Endodermal cell (in vitro differentiated cells): Measurements from ENCODE around the gene SLC47A1. TPM values are rescaled to one million over a fixed set of nuclear protein-coding genes. Genes with fewer than 3 reads are reported as not detected.
"Not testable (repeated sequence)": the region's sequence is repeated elsewhere in the genome, so short reads cannot be mapped to it uniquely, and the experiment has no call there.

Source experiments
- DNase-seq: peaks from one replicate; pipeline ENCODE4 v3.0.0-alpha.2; 2017
- H3K27ac ChIP-seq: 2 replicates; pipeline ENCODE4 v1.5.1; 2013; ENCODE audit warnings: mild to moderate bottlenecking, low read depth, low read length, moderate library complexity
- H3K27me3 ChIP-seq: 2 replicates; pipeline ENCODE4 v1.6.1; 2013; ENCODE audit warnings: mild to moderate bottlenecking, low read length, moderate library complexity; ENCODE audit not compliant: insufficient read depth, control insufficient read depth, poor library complexity, severe bottlenecking
- H3K36me3 ChIP-seq: 2 replicates; pipeline ENCODE4 v1.7.0; 2013; ENCODE audit warnings: mild to moderate bottlenecking, low read length, moderate library complexity; ENCODE audit not compliant: control insufficient read depth, insufficient read depth
- H3K4me1 ChIP-seq: one replicate; pipeline ENCODE4 v1.7.0; 2013; ENCODE audit warnings: low read length; ENCODE audit not compliant: control insufficient read depth, insufficient read depth
- H3K4me3 ChIP-seq: 2 replicates; pipeline ENCODE4 v1.5.1; 2013; ENCODE audit warnings: mild to moderate bottlenecking, low read length, moderate library complexity
- H3K9ac ChIP-seq: 2 replicates; pipeline ENCODE4 v1.6.1; 2013; ENCODE audit warnings: mild to moderate bottlenecking, low read length, moderate library complexity; ENCODE audit not compliant: poor library complexity, severe bottlenecking; ENCODE audit errors: extremely low read depth
- H3K9me3 ChIP-seq: 2 replicates; pipeline ENCODE4 v1.6.1; 2013; ENCODE audit warnings: mild to moderate bottlenecking, low read length, moderate library complexity; ENCODE audit not compliant: control insufficient read depth
- H3K27ac Mint-ChIP-seq: 2 replicates; pipeline ENCODE4 v1.8.0; 2020; ENCODE audit warnings: mixed read lengths
- H3K27me3 Mint-ChIP-seq: 2 replicates; pipeline ENCODE4 v1.8.0; 2021; ENCODE audit warnings: mild to moderate bottlenecking, mixed read lengths; ENCODE audit not compliant: insufficient read depth
- H3K36me3 Mint-ChIP-seq: 2 replicates; pipeline ENCODE4 v1.8.0; 2020; ENCODE audit warnings: low read depth, mixed read lengths
- H3K4me1 Mint-ChIP-seq: 2 replicates; pipeline ENCODE4 v1.8.0; 2020; ENCODE audit warnings: mixed read lengths
- H3K4me3 Mint-ChIP-seq: 2 replicates; pipeline ENCODE4 v1.8.0; 2020; ENCODE audit warnings: mild to moderate bottlenecking, moderate library complexity, mixed read lengths
- H3K9me3 Mint-ChIP-seq: 2 replicates; pipeline ENCODE4 v1.8.0; 2020; ENCODE audit warnings: mild to moderate bottlenecking, mixed read lengths
- WGBS, 2 experiments: methylation state at CpG; one replicate each; pipeline versions ENCODE4 v1.1.5 to v1.1.7; 2013; ENCODE audit warnings: missing lambda C conversion rate in 2 of 2, mixed read lengths in 1 of 2; ENCODE audit not compliant: insufficient coverage in 1 of 2, insufficient read length in 1 of 2; 5-methylcytosine and 5-hydroxymethylcytosine counted together
- total RNA-seq, 2 donors: library from RNA; stranded (reverse); fragmentation: NEBNext Ultra II Directional in 1 of 2; extraction: Animal tissue kit (Norgen Biotek cat#: 25700) in 1 of 2; gene quantifications; 2 replicates in 1 of 2; 3 replicates in 1 of 2; pipeline ENCODE4 v1.2.1, GENCODE V29; 2021
- TF ChIP-seq, protein P1 (sequence below): fragments of 200-600 bp; sonication (generic); conservative IDR thresholded peaks from 2 replicates; pipeline ENCODE4 v1.5.0; 2021; ENCODE audit warnings: antibody characterized with exemption, mild to moderate bottlenecking

The SLC47A1 gene
- total RNA-seq, 2 donors from 2014 or later, result 2.5 to 3.1 TPM

GRCh38 chr17:19502517-19502916 is 31.1 kb upstream of the SLC47A1 start:
- Mint-ChIP-seq H3K27ac (no peak overlapping the region), H3K4me1 (peaks cover 8% of the 10 kb centered on the region), H3K36me3 (no peaks in the 10 kb centered on the region), H3K4me3 (no peak overlapping the region), H3K9me3 (no peaks in the 10 kb centered on the region), H3K27me3 (no peaks in the 10 kb centered on the region)
- no peak for DNase-seq
- TF ChIP-seq, protein P1, sequence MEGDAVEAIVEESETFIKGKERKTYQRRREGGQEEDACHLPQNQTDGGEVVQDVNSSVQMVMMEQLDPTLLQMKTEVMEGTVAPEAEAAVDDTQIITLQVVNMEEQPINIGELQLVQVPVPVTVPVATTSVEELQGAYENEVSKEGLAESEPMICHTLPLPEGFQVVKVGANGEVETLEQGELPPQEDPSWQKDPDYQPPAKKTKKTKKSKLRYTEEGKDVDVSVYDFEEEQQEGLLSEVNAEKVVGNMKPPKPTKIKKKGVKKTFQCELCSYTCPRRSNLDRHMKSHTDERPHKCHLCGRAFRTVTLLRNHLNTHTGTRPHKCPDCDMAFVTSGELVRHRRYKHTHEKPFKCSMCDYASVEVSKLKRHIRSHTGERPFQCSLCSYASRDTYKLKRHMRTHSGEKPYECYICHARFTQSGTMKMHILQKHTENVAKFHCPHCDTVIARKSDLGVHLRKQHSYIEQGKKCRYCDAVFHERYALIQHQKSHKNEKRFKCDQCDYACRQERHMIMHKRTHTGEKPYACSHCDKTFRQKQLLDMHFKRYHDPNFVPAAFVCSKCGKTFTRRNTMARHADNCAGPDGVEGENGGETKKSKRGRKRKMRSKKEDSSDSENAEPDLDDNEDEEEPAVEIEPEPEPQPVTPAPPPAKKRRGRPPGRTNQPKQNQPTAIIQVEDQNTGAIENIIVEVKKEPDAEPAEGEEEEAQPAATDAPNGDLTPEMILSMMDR, result no peak
- no peaks in the 10 kb centered on the region for H3K4me1 ChIP-seq
- no peak overlapping the region for H3K4me3 ChIP-seq
- no peaks in the 10 kb centered on the region for H3K9me3 ChIP-seq
- H3K36me3 ChIP-seq, result no peaks in the 10 kb centered on the region
- no peak overlapping the region for H3K9ac ChIP-seq
- no peak overlapping the region for H3K27ac ChIP-seq
- H3K27me3 ChIP-seq, result no peaks in the 10 kb centered on the region
- WGBS, 2 experiments, result 87 to 89% methylated on average over 7 to 9 of the region's 9 CpGs

- not testable (repeated sequence) for H3K4me1 Mint-ChIP-seq, H3K36me3 Mint-ChIP-seq, H3K9me3 Mint-ChIP-seq, H3K27ac ChIP-seq, H3K36me3 ChIP-seq, H3K4me3 Mint-ChIP-seq, DNase-seq, H3K4me3 ChIP-seq, H3K27ac Mint-ChIP-seq, H3K27me3 Mint-ChIP-seq, H3K9me3 ChIP-seq, H3K4me1 ChIP-seq, H3K9ac ChIP-seq, H3K27me3 ChIP-seq
- WGBS, 2 experiments, result no CpG with 5 or more reads among the region's 4 CpGs
Observed at GRCh38 chr17:19505561-19505960, 28.1 kb upstream of the SLC47A1 start.

- H3K4me3 ChIP-seq, result peak overlapping the region; percentile 84
- WGBS, 2 experiments, result 0 to 1% methylated on average over 9 to 60 of the region's 60 CpGs
- Mint-ChIP-seq H3K27me3 (no peaks in the 10 kb centered on the region), H3K36me3 (no peaks in the 10 kb centered on the region), H3K9me3 (no peaks in the 10 kb centered on the region), H3K4me1 (peaks cover 6% of the 10 kb centered on the region), H3K27ac (peak overlapping the region; percentile 89), H3K4me3 (peak overlapping the region; percentile 69)
- DNase-seq, result peak; percentile 98
- H3K9me3 ChIP-seq, result no peaks in the 10 kb centered on the region
- H3K36me3 ChIP-seq, result no peaks in the 10 kb centered on the region
- H3K27ac ChIP-seq, result peak overlapping the region; percentile 70
- no peaks in the 10 kb centered on the region for H3K27me3 ChIP-seq
- H3K4me1 ChIP-seq, result no peaks in the 10 kb centered on the region
- TF ChIP-seq, protein P1, result no peak
- peak overlapping the region; percentile 41 for H3K9ac ChIP-seq
Observed at GRCh38 chr17:19507775-19508576, 25.7 kb upstream of the SLC47A1 start.

GRCh38 chr17:19508577-19508867 is 25.1 kb upstream of the SLC47A1 start:
- peak overlapping the region; percentile 41 for H3K9ac ChIP-seq
- TF ChIP-seq, protein P1, result no peak
- H3K27me3 Mint-ChIP-seq, result no peaks in the 10 kb centered on the region
- WGBS, 2 experiments, result 54 to 59% methylated on average over 6 of the region's 6 CpGs
- peaks cover 11% of the 10 kb centered on the region for H3K4me1 Mint-ChIP-seq
- H3K27me3 ChIP-seq, result no peaks in the 10 kb centered on the region
- no peaks in the 10 kb centered on the region for H3K36me3 Mint-ChIP-seq
- H3K9me3 ChIP-seq, result no peaks in the 10 kb centered on the region
- no peaks in the 10 kb centered on the region for H3K36me3 ChIP-seq
- H3K27ac Mint-ChIP-seq, result peak overlapping the region; percentile 74
- H3K4me1 ChIP-seq, result peaks cover 3% of the 10 kb centered on the region
- H3K4me3 ChIP-seq, result peak overlapping the region; percentile 84
- H3K4me3 Mint-ChIP-seq, result peak overlapping the region; percentile 69
- DNase-seq, result no peak
- no peak overlapping the region for H3K27ac ChIP-seq
- no peaks in the 10 kb centered on the region for H3K9me3 Mint-ChIP-seq

GRCh38 chr17:19509281-19509852 is 24.3 kb upstream of the SLC47A1 start:
- H3K4me1 Mint-ChIP-seq, result peaks cover 16% of the 10 kb centered on the region
- H3K27ac Mint-ChIP-seq, H3K27ac ChIP-seq, H3K27me3 ChIP-seq, DNase-seq, H3K36me3 Mint-ChIP-seq, H3K9ac ChIP-seq, H3K4me1 ChIP-seq, H3K9me3 Mint-ChIP-seq, H3K27me3 Mint-ChIP-seq, H3K4me3 ChIP-seq, H3K4me3 Mint-ChIP-seq, H3K9me3 ChIP-seq, H3K36me3 ChIP-seq: not testable (repeated sequence)
- 80 to 90% methylated on average over 4 to 5 of the region's 5 CpGs for WGBS, 2 experiments
